Measurements from ENCODE around the gene C3orf80.
"Not testable (repeated sequence)": the region's sequence is repeated elsewhere in the genome, so short reads cannot be mapped to it uniquely, and the experiment has no call there.

C3orf80 gene

GRCh38 chr3:160194438-160194837 lies 30.8 kb upstream of the C3orf80 start:
- CTCF ChIA-PET, result interaction anchor here (2.0 kb wide), 1 partner anchor 23 kb away, joined by 9 read pairs; no protein-coding TSS in a partner anchor
- Histone ChIP-seq H3K4me3 (ENCODE audit: control insufficient read depth in 1 of 7, extremely low read depth in 1 of 7, insufficient read depth in 4 of 7, low read depth in 2 of 7, low read length in 6 of 7) (no peak overlapping the region), H3K27me3 (replicated peaks in 2 of 5; ENCODE audit: control insufficient read depth in 4 of 5, insufficient read depth in 5 of 5, low read length in 4 of 5) (no peaks in the 10 kb centered on the region), H3K9me3 (ENCODE audit: control extremely low read depth in 1 of 5, control insufficient read depth in 4 of 5, insufficient read depth in 2 of 5, low read depth in 1 of 5, low read length in 4 of 5) (no peaks in the 10 kb centered on the region), H3K4me1 (ENCODE audit: control extremely low read depth in 1 of 4, control insufficient read depth in 4 of 4, insufficient read depth in 4 of 4, low read length in 3 of 4) (peaks cover 0 to 3% (median 0%) of the 10 kb centered on the region in 4 experiments), H3K27ac (ENCODE audit: insufficient read depth in 1 of 2, low read depth in 1 of 2, low read length in 2 of 2, poor library complexity in 1 of 2, severe bottlenecking in 2 of 2) (no peak overlapping the region), H3K36me3 (ENCODE audit: control insufficient read depth in 4 of 4, insufficient read depth in 4 of 4, low read length in 3 of 4) (no peaks in the 10 kb centered on the region)
- no peak for DNase-seq
- WGBS (ENCODE audit: insufficient coverage), result no CpG with 5 or more reads among the region's 1 CpG
- POLR2A ChIA-PET, result no interaction called here

- Histone ChIP-seq H3K36me3 (ENCODE audit: control insufficient read depth in 4 of 4, insufficient read depth in 4 of 4, low read length in 3 of 4) (no peaks in the 10 kb centered on the region), H3K4me1 (ENCODE audit: control extremely low read depth in 1 of 4, control insufficient read depth in 4 of 4, insufficient read depth in 4 of 4, low read length in 3 of 4) (peaks cover 0 to 3% (median 0%) of the 10 kb centered on the region in 4 experiments), H3K4me3 (ENCODE audit: control insufficient read depth in 1 of 7, extremely low read depth in 1 of 7, insufficient read depth in 4 of 7, low read depth in 2 of 7, low read length in 6 of 7) (no peak overlapping the region), H3K27me3 (replicated peaks in 2 of 5; ENCODE audit: control insufficient read depth in 4 of 5, insufficient read depth in 5 of 5, low read length in 4 of 5) (no peaks in the 10 kb centered on the region), H3K9me3 (ENCODE audit: control extremely low read depth in 1 of 5, control insufficient read depth in 4 of 5, insufficient read depth in 2 of 5, low read depth in 1 of 5, low read length in 4 of 5) (no peaks in the 10 kb centered on the region), H3K27ac (ENCODE audit: insufficient read depth in 1 of 2, low read depth in 1 of 2, low read length in 2 of 2, poor library complexity in 1 of 2, severe bottlenecking in 2 of 2) (no peak overlapping the region)
- DNase-seq, result no peak
- ChIA-PET POLR2A (no interaction called here), CTCF (interaction anchor here (1.2 to 3.1 kb wide), 3 partner anchors 8 to 24 kb away, joined by 4 to 14 read pairs (median 9); no protein-coding TSS in a partner anchor)
Measured at GRCh38 chr3:160195106-160195505, 30.1 kb upstream of the C3orf80 start.

GRCh38 chr3:160196511-160197104 lies 28.6 kb upstream of the C3orf80 start:
- Histone ChIP-seq H3K27ac (ENCODE audit: insufficient read depth in 1 of 2, low read depth in 1 of 2, low read length in 2 of 2, poor library complexity in 1 of 2, severe bottlenecking in 2 of 2) (no peak overlapping the region), H3K9me3 (ENCODE audit: control extremely low read depth in 1 of 5, control insufficient read depth in 4 of 5, insufficient read depth in 2 of 5, low read depth in 1 of 5, low read length in 4 of 5) (no peaks in the 10 kb centered on the region), H3K27me3 (replicated peaks in 2 of 5; ENCODE audit: control insufficient read depth in 4 of 5, insufficient read depth in 5 of 5, low read length in 4 of 5) (no peaks in the 10 kb centered on the region), H3K4me3 (ENCODE audit: control insufficient read depth in 1 of 7, extremely low read depth in 1 of 7, insufficient read depth in 4 of 7, low read depth in 2 of 7, low read length in 6 of 7) (no peak overlapping the region), H3K4me1 (ENCODE audit: control extremely low read depth in 1 of 4, control insufficient read depth in 4 of 4, insufficient read depth in 4 of 4, low read length in 3 of 4) (peaks cover 0 to 3% (median 0%) of the 10 kb centered on the region in 4 experiments), H3K36me3 (ENCODE audit: control insufficient read depth in 4 of 4, insufficient read depth in 4 of 4, low read length in 3 of 4) (no peaks in the 10 kb centered on the region)
- CTCF ChIA-PET, result interaction anchor here (0.8 to 3.1 kb wide), 7 partner anchors 9 to 33 kb away, joined by 3 to 14 read pairs (median 6); no protein-coding TSS in a partner anchor
- WGBS (ENCODE audit: insufficient coverage), result 100% methylated on average over 8 of the region's 9 CpGs
- POLR2A ChIA-PET, result interaction anchor here (0.6 kb wide), 1 partner anchor 8 kb away, joined by 5 read pairs; no protein-coding TSS in a partner anchor
- DNase-seq, result no peak

- 100% methylated on average over 2 of the region's 3 CpGs for WGBS (ENCODE audit: insufficient coverage)
Measured at GRCh38 chr3:160199108-160199507, 26.1 kb upstream of the C3orf80 start.

GRCh38 chr3:160200353-160200752 lies 24.9 kb upstream of the C3orf80 start:
- ChIA-PET POLR2A (no interaction called here), CTCF (interaction anchor here (2.3 to 3.4 kb wide), 2 partner anchors 11 to 12 kb away, joined by 8 to 14 read pairs; no protein-coding TSS in a partner anchor)
- Histone ChIP-seq H3K9me3 (ENCODE audit: control extremely low read depth in 1 of 5, control insufficient read depth in 4 of 5, insufficient read depth in 2 of 5, low read depth in 1 of 5, low read length in 4 of 5) (peaks cover 0 to 9% (median 0%) of the 10 kb centered on the region in 5 experiments), H3K4me1 (ENCODE audit: control extremely low read depth in 1 of 4, control insufficient read depth in 4 of 4, insufficient read depth in 4 of 4, low read length in 3 of 4) (no peaks in the 10 kb centered on the region), H3K27me3 (replicated peaks in 2 of 5; ENCODE audit: control insufficient read depth in 4 of 5, insufficient read depth in 5 of 5, low read length in 4 of 5) (no peaks in the 10 kb centered on the region), H3K27ac (ENCODE audit: insufficient read depth in 1 of 2, low read depth in 1 of 2, low read length in 2 of 2, poor library complexity in 1 of 2, severe bottlenecking in 2 of 2) (no peak overlapping the region), H3K4me3 (ENCODE audit: control insufficient read depth in 1 of 7, extremely low read depth in 1 of 7, insufficient read depth in 4 of 7, low read depth in 2 of 7, low read length in 6 of 7) (no peak overlapping the region), H3K36me3 (ENCODE audit: control insufficient read depth in 4 of 4, insufficient read depth in 4 of 4, low read length in 3 of 4) (no peaks in the 10 kb centered on the region)
- WGBS (ENCODE audit: insufficient coverage), result no CpG with 5 or more reads among the region's 1 CpG
- DNase-seq, result peak in 2 of 3 donors; percentile 47 to 54

More at GRCh38 chr3:160199108-160199507, 26.1 kb upstream of the C3orf80 start:
- H3K27ac ChIP-seq (ENCODE audit: insufficient read depth in 1 of 2, low read depth in 1 of 2, low read length in 2 of 2, poor library complexity in 1 of 2, severe bottlenecking in 2 of 2), result no peak overlapping the region
- CTCF ChIA-PET, result interaction anchor here (1.2 to 1.8 kb wide), 2 partner anchors 9 to 11 kb away, joined by 3 to 10 read pairs; no protein-coding TSS in a partner anchor
- POLR2A ChIA-PET, result no interaction called here
- H3K4me1 ChIP-seq (ENCODE audit: control extremely low read depth in 1 of 4, control insufficient read depth in 4 of 4, insufficient read depth in 4 of 4, low read length in 3 of 4), result no peaks in the 10 kb centered on the region
- H3K4me3 ChIP-seq (ENCODE audit: control insufficient read depth in 1 of 7, extremely low read depth in 1 of 7, insufficient read depth in 4 of 7, low read depth in 2 of 7, low read length in 6 of 7), result no peak overlapping the region
- H3K36me3 ChIP-seq (ENCODE audit: control insufficient read depth in 4 of 4, insufficient read depth in 4 of 4, low read length in 3 of 4), result no peaks in the 10 kb centered on the region
- no peaks in the 10 kb centered on the region for H3K27me3 ChIP-seq (replicated peaks in 2 of 5; ENCODE audit: control insufficient read depth in 4 of 5, insufficient read depth in 5 of 5, low read length in 4 of 5)
- DNase-seq, result no peak
- H3K9me3 ChIP-seq (ENCODE audit: control extremely low read depth in 1 of 5, control insufficient read depth in 4 of 5, insufficient read depth in 2 of 5, low read depth in 1 of 5, low read length in 4 of 5), result peaks cover 0 to 2% (median 0%) of the 10 kb centered on the region in 5 experiments

- not testable (repeated sequence) for H3K27me3 ChIP-seq (replicated peaks in 2 of 5; ENCODE audit: control insufficient read depth in 4 of 5, insufficient read depth in 5 of 5, low read length in 4 of 5); H3K9me3 ChIP-seq (ENCODE audit: control extremely low read depth in 1 of 5, control insufficient read depth in 4 of 5, insufficient read depth in 2 of 5, low read depth in 1 of 5, low read length in 4 of 5); H3K4me3 ChIP-seq (ENCODE audit: control insufficient read depth in 1 of 7, extremely low read depth in 1 of 7, insufficient read depth in 4 of 7, low read depth in 2 of 7, low read length in 6 of 7); H3K36me3 ChIP-seq (ENCODE audit: control insufficient read depth in 4 of 4, insufficient read depth in 4 of 4, low read length in 3 of 4); H3K27ac ChIP-seq (ENCODE audit: insufficient read depth in 1 of 2, low read depth in 1 of 2, low read length in 2 of 2, poor library complexity in 1 of 2, severe bottlenecking in 2 of 2); H3K4me1 ChIP-seq (ENCODE audit: control extremely low read depth in 1 of 4, control insufficient read depth in 4 of 4, insufficient read depth in 4 of 4, low read length in 3 of 4); DNase-seq
- ChIA-PET POLR2A (interaction anchor here (0.5 kb wide), 1 partner anchor 8 kb away, joined by 5 read pairs; no protein-coding TSS in a partner anchor), CTCF (interaction anchor here (1.0 to 1.1 kb wide), 2 partner anchors 8 to 16 kb away, joined by 3 read pairs; no protein-coding TSS in a partner anchor)
- WGBS (ENCODE audit: insufficient coverage), result 77% methylated on average over 3 of the region's 5 CpGs
Measured at GRCh38 chr3:160204396-160205011, 20.7 kb upstream of the C3orf80 start.

- no peaks in the 10 kb centered on the region for H3K36me3 ChIP-seq (ENCODE audit: control insufficient read depth in 4 of 4, insufficient read depth in 4 of 4, low read length in 3 of 4)
- no peak for DNase-seq
- peaks cover 0 to 9% (median 0%) of the 10 kb centered on the region in 5 experiments for H3K9me3 ChIP-seq (ENCODE audit: control extremely low read depth in 1 of 5, control insufficient read depth in 4 of 5, insufficient read depth in 2 of 5, low read depth in 1 of 5, low read length in 4 of 5)
- 90% methylated on average over 4 of the region's 4 CpGs for WGBS (ENCODE audit: insufficient coverage)
- POLR2A ChIA-PET, result no interaction called here
- peaks cover 0 to 4% (median 2%) of the 10 kb centered on the region in 4 experiments for H3K4me1 ChIP-seq (ENCODE audit: control extremely low read depth in 1 of 4, control insufficient read depth in 4 of 4, insufficient read depth in 4 of 4, low read length in 3 of 4)
- H3K4me3 ChIP-seq (ENCODE audit: control insufficient read depth in 1 of 7, extremely low read depth in 1 of 7, insufficient read depth in 4 of 7, low read depth in 2 of 7, low read length in 6 of 7), result no peak overlapping the region
- H3K27me3 ChIP-seq (replicated peaks in 2 of 5; ENCODE audit: control insufficient read depth in 4 of 5, insufficient read depth in 5 of 5, low read length in 4 of 5), result no peaks in the 10 kb centered on the region
- H3K27ac ChIP-seq (ENCODE audit: insufficient read depth in 1 of 2, low read depth in 1 of 2, low read length in 2 of 2, poor library complexity in 1 of 2, severe bottlenecking in 2 of 2), result no peak overlapping the region
- CTCF ChIA-PET, result interaction anchor here (1.1 kb wide), 1 partner anchor 9 kb away, joined by 3 read pairs; no protein-coding TSS in a partner anchor
Measured at GRCh38 chr3:160205606-160206005, 19.6 kb upstream of the C3orf80 start.
